GM18508 (cell line): ENCODE measurements around the gene RNU6-1.

Experiments
- ATAC-seq: cut with Tn5 transposase; IDR thresholded peaks from one replicate; pipeline ENCODE4 v1.9.1; 2021; ENCODE audit warnings: moderate number of reproducible peaks; ENCODE audit not compliant: insufficient read depth, unreplicated experiment

RNU6-1 gene

GRCh38 chr15:67822537-67823313 is 17.1 kb downstream of the RNU6-1 start:
- no peak for ATAC-seq

GRCh38 chr15:67821784-67822440 is 17.9 kb downstream of the RNU6-1 start:
- no peak for ATAC-seq

- no peak for ATAC-seq
These were observed 18.7 kb downstream of the RNU6-1 start for GRCh38 chr15:67820992-67821783.

- no peak for ATAC-seq
These were observed 19.5 kb downstream of the RNU6-1 start for GRCh38 chr15:67820122-67820991.

GRCh38 chr15:67819636-67820035 is 20.2 kb downstream of the RNU6-1 start:
- no peak for ATAC-seq

- ATAC-seq = no peak
These were observed 21.4 kb downstream of the RNU6-1 start for GRCh38 chr15:67818464-67818863.

GRCh38 chr15:67816668-67817067 is 23.2 kb downstream of the RNU6-1 start:
- no peak for ATAC-seq

GRCh38 chr15:67815036-67815592 is 24.7 kb downstream of the RNU6-1 start:
- ATAC-seq = no peak

GRCh38 chr15:67813104-67813634 is 26.7 kb downstream of the RNU6-1 start:
- ATAC-seq = no peak

- no peak for ATAC-seq
These were observed 27.6 kb downstream of the RNU6-1 start for GRCh38 chr15:67812241-67812644.

GRCh38 chr15:67809866-67810265 is 30.0 kb downstream of the RNU6-1 start:
- no peak for ATAC-seq

GRCh38 chr15:67809441-67809840 is 30.4 kb downstream of the RNU6-1 start:
- ATAC-seq = no peak

- ATAC-seq = no peak
These were observed 31.0 kb downstream of the RNU6-1 start for GRCh38 chr15:67808821-67809220.

GRCh38 chr15:67807836-67808235 is 32.0 kb downstream of the RNU6-1 start:
- ATAC-seq = no peak

- ATAC-seq = no peak
These were observed 32.7 kb downstream of the RNU6-1 start for GRCh38 chr15:67807141-67807540.

- ATAC-seq = no peak
These were observed 33.3 kb downstream of the RNU6-1 start for GRCh38 chr15:67806536-67806935.

GRCh38 chr15:67805666-67806516 is 34.0 kb downstream of the RNU6-1 start:
- no peak for ATAC-seq

GRCh38 chr15:67805008-67805665 is 34.7 kb downstream of the RNU6-1 start:
- no peak for ATAC-seq
